H1 (cell line): ENCODE results near the gene DEFB108B. TPM values are rescaled to one million over a fixed set of nuclear protein-coding genes. Genes with fewer than 3 reads are reported as not detected.
"Not testable (repeated sequence)": the region's sequence is repeated elsewhere in the genome, so short reads cannot be mapped to it uniquely, and the experiment has no call there.

Experiments used
- CTCF ChIA-PET: fragments of 300-600 bp; sonication (Branson Sonifier 250); formaldehyde crosslinking; loops from one replicate; lab custom pipeline; 2021; ENCODE audit not compliant: partially characterized antibody; lab: Charles Lee
- POLR2A ChIA-PET: fragments of 300-600 bp; sonication (Branson Sonifier 250); formaldehyde crosslinking; loops from one replicate; lab custom pipeline; 2021; ENCODE audit warnings: inconsistent platforms; ENCODE audit not compliant: partially characterized antibody; lab: Charles Lee
- DNase-seq, 2 experiments: peaks; one replicate each; pipeline versions ENCODE4 v3.0.0 to v3.0.0-alpha.2; 2010 to 2022; ENCODE audit warnings: low spot score in 2 of 2, low read depth in 1 of 2, mixed read lengths in 1 of 2
- FAIRE-seq: peaks from 2 replicates; lab custom pipeline; 2011; peaks lifted over from hg19 to GRCh38; lab: Jason Lieb, UNC
- H2AFZ ChIP-seq: 2 replicates; pipeline ENCODE4 v1.8.1; 2012; ENCODE audit warnings: low read length, inconsistent platforms
- H2AK5ac ChIP-seq: 2 replicates; pipeline ENCODE4 v1.6.1; 2013; ENCODE audit warnings: low read depth, low read length
- H2BK120ac ChIP-seq: replicated peaks from 2 replicates; pipeline ENCODE3; 2013; ENCODE audit warnings: low read depth, low read length, inconsistent platforms
- H2BK12ac ChIP-seq: 2 replicates; pipeline ENCODE4 v1.6.1; 2013; ENCODE audit warnings: low read depth, low read length
- H2BK15ac ChIP-seq: 2 replicates; pipeline ENCODE4 v1.6.1; 2013; ENCODE audit warnings: low read length
- H2BK20ac ChIP-seq: 2 replicates; pipeline ENCODE4 v1.6.1; 2013; ENCODE audit warnings: low read length
- H2BK5ac ChIP-seq: 2 replicates; pipeline ENCODE4 v1.6.1; 2013; ENCODE audit warnings: low read depth, low read length
- H3K14ac ChIP-seq: 2 replicates; pipeline ENCODE4 v1.6.1; 2013; ENCODE audit warnings: inconsistent platforms; ENCODE audit not compliant: insufficient read length
- H3K18ac ChIP-seq: 2 replicates; pipeline ENCODE4 v1.6.1; 2013; ENCODE audit warnings: low read length; ENCODE audit errors: extremely low read depth
- H3K23ac ChIP-seq: 2 replicates; pipeline ENCODE4 v1.6.1; 2013; ENCODE audit warnings: inconsistent platforms; ENCODE audit not compliant: insufficient read length
- H3K23me2 ChIP-seq: 2 replicates; pipeline ENCODE4 v1.6.1; 2013; ENCODE audit warnings: low read depth, low read length
- H3K27ac ChIP-seq: 2 replicates; pipeline ENCODE4 v1.6.1; 2011; ENCODE audit warnings: low read depth, low read length, inconsistent platforms
- H3K27me3 ChIP-seq, 4 experiments: replicated peaks in 1 of 4; 1 replicate in 1 of 4; 2 replicates in 3 of 4; pipeline versions ENCODE4 v1.6.1 to v1.8.1; 2011 to 2013; ENCODE audit warnings: low read length in 3 of 4, mild to moderate bottlenecking in 3 of 4, inconsistent platforms in 2 of 4, mixed read lengths in 2 of 4, moderate library complexity in 1 of 4; ENCODE audit not compliant: control insufficient read depth in 3 of 4, insufficient read depth in 3 of 4; ENCODE audit errors: extremely low read depth in 1 of 4
- H3K36me3 ChIP-seq, 4 experiments: 2 replicates each; pipeline versions ENCODE4 v1.6.1 to v1.8.1; 2011 to 2013; ENCODE audit warnings: mild to moderate bottlenecking in 4 of 4, low read length in 3 of 4, moderate library complexity in 2 of 4, control low read depth in 1 of 4, inconsistent platforms in 1 of 4; ENCODE audit not compliant: insufficient read depth in 4 of 4, control insufficient read depth in 2 of 4
- H3K4ac ChIP-seq: replicated peaks from 2 replicates; pipeline ENCODE3; 2013; ENCODE audit warnings: low read length, low read depth, mixed read lengths, inconsistent platforms; ENCODE audit not compliant: insufficient read length
- H3K4me1 ChIP-seq, 4 experiments: replicated peaks in 1 of 4; 1 replicate in 1 of 4; 2 replicates in 3 of 4; pipeline versions ENCODE4 v1.6.1 to v1.8.1; 2011 to 2013; ENCODE audit warnings: low read length in 3 of 4, inconsistent platforms in 2 of 4, mixed read lengths in 1 of 4; ENCODE audit not compliant: insufficient read depth in 4 of 4, control insufficient read depth in 3 of 4
- H3K4me2 ChIP-seq, 2 experiments: 2 replicates each; pipeline versions ENCODE4 v1.6.1 to v1.8.1; 2011 to 2013; ENCODE audit warnings: low read depth in 2 of 2, low read length in 2 of 2, control low read depth in 1 of 2, inconsistent platforms in 1 of 2, mild to moderate bottlenecking in 1 of 2; ENCODE audit not compliant: insufficient read depth in 1 of 2
- H3K4me3 ChIP-seq, 4 experiments: fragments of 200-600, 300-600 bp in 1 of 4; sonication (generic), shearing (Covaris generic), sonication (Bioruptor Twin) in 1 of 4; 2 replicates each; pipeline versions ENCODE4 v1.5.1 to v1.8.1; 2011 to 2016; ENCODE audit warnings: low read length in 4 of 4, low read depth in 3 of 4, control low read depth in 2 of 4, inconsistent platforms in 2 of 4, mild to moderate bottlenecking in 2 of 4, mixed read lengths in 1 of 4, moderate library complexity in 1 of 4; ENCODE audit not compliant: insufficient read depth in 2 of 4; ENCODE audit errors: extremely low read depth in 1 of 4
- H3K56ac ChIP-seq: replicated peaks from 2 replicates; pipeline ENCODE3; 2013; ENCODE audit warnings: low read depth, mild to moderate bottlenecking, mixed read lengths, low read length, inconsistent platforms; ENCODE audit not compliant: insufficient read length
- H3K79me1 ChIP-seq: 2 replicates; pipeline ENCODE4 v1.6.1; 2013; ENCODE audit warnings: low read depth, low read length, control low read depth
- H3K79me2 ChIP-seq, 2 experiments: 2 replicates each; pipeline versions ENCODE4 v1.6.1 to v1.8.1; 2012 to 2013; ENCODE audit warnings: low read length in 2 of 2, mild to moderate bottlenecking in 2 of 2, inconsistent platforms in 1 of 2; ENCODE audit not compliant: insufficient read depth in 2 of 2, control insufficient read depth in 1 of 2
- H3K9ac ChIP-seq, 4 experiments: replicated peaks in 1 of 4; 1 replicate in 1 of 4; 2 replicates in 3 of 4; pipeline versions ENCODE4 v1.6.1 to v1.8.1; 2011 to 2013; ENCODE audit warnings: low read depth in 3 of 4, low read length in 3 of 4, control low read depth in 2 of 4, mild to moderate bottlenecking in 2 of 4, moderate library complexity in 2 of 4, inconsistent platforms in 1 of 4; ENCODE audit errors: extremely low read depth in 1 of 4
- H3K9me3 ChIP-seq, 2 experiments: 2 replicates each; pipeline versions ENCODE4 v1.6.1 to v1.8.1; 2012 to 2013; ENCODE audit warnings: mild to moderate bottlenecking in 2 of 2, moderate library complexity in 2 of 2, control low read depth in 1 of 2, inconsistent platforms in 1 of 2, low read depth in 1 of 2, low read length in 1 of 2, mixed read lengths in 1 of 2; ENCODE audit not compliant: insufficient read depth in 2 of 2
- H4K20me1 ChIP-seq, 2 experiments: replicated peaks in 1 of 2; 2 replicates each; pipeline versions ENCODE3 to v1.8.1; 2011 to 2013; ENCODE audit warnings: inconsistent platforms in 2 of 2, low read length in 2 of 2, mild to moderate bottlenecking in 1 of 2; ENCODE audit not compliant: insufficient read depth in 2 of 2, control insufficient read depth in 1 of 2
- H4K5ac ChIP-seq: 2 replicates; pipeline ENCODE4 v1.6.1; 2013; ENCODE audit warnings: low read length, low read depth, mixed read lengths, inconsistent platforms; ENCODE audit not compliant: insufficient read length
- H4K8ac ChIP-seq: 2 replicates; pipeline ENCODE4 v1.8.0; 2013; ENCODE audit warnings: mild to moderate bottlenecking, moderate library complexity, low read length, inconsistent platforms; ENCODE audit not compliant: insufficient read depth; ENCODE audit errors: extremely low read depth
- H4K91ac ChIP-seq: replicated peaks from 2 replicates; pipeline ENCODE3; 2013; ENCODE audit warnings: low read length, mixed read lengths, inconsistent platforms; ENCODE audit not compliant: insufficient read length
- MAFK ChIP-seq: IDR thresholded peaks from 2 replicates; pipeline ENCODE4 v1.6.1; 2012; ENCODE audit warnings: low read depth, mild to moderate bottlenecking, improper control_type of control experiment, low read length
- RAD21 ChIP-seq, 2 experiments: IDR thresholded peaks in 1 of 2; conservative IDR thresholded peaks in 1 of 2; 2 replicates each; pipeline ENCODE4 v1.6.1; 2011; ENCODE audit warnings: low read depth in 2 of 2, low read length in 2 of 2, improper control_type of control experiment in 1 of 2, inconsistent platforms in 1 of 2, mild to moderate bottlenecking in 1 of 2, moderate library complexity in 1 of 2
- TEAD4 ChIP-seq: IDR thresholded peaks from 2 replicates; pipeline ENCODE4 v1.6.1; 2012; ENCODE audit warnings: low read depth, low read length, inconsistent platforms, mixed read lengths
- USF2 ChIP-seq: IDR thresholded peaks from 2 replicates; pipeline ENCODE4 v1.6.1; 2011; ENCODE audit warnings: low read length, improper control_type of control experiment
- WGBS, 2 experiments: shearing (Covaris generic) in 1 of 2; methylation state at CpG; one replicate each; pipeline versions ENCODE4 v1.1.6 to v1.1.7; 2013 to 2015; ENCODE audit warnings: low lambda C conversion rate in 2 of 2, mixed read lengths in 2 of 2, inconsistent platforms in 1 of 2, low coverage in 1 of 2, missing lambda C conversion rate in 1 of 2; ENCODE audit not compliant: insufficient replicate concordance in 2 of 2, insufficient coverage in 1 of 2, insufficient read length in 1 of 2; ENCODE audit errors: extremely low coverage in 1 of 2, missing lambda C conversion rate in 1 of 2; 5-methylcytosine and 5-hydroxymethylcytosine counted together
- polyA plus RNA-seq, 7 experiments: library from polyadenylated mRNA; depleted of rRNA in 3 of 7; stranded (reverse) in 5 of 7; unstranded in 2 of 7; fragments of >200 nt in 5 of 7; fragments of 200-250 nt in 2 of 7; gene quantifications; 1 replicate in 5 of 7; 2 replicates in 1 of 7; 4 replicates in 1 of 7; pipeline versions ENCODE4 v1.2.1 to v1.2.3, GENCODE V29; 2011 to 2013; ENCODE audit warnings: missing spikeins in 2 of 7, mixed read lengths in 2 of 7
- total RNA-seq: library from RNA; stranded (reverse); fragmentation: NEBNext Ultra II Directional; extraction: Animal tissue kit (Norgen Biotek cat#: 25700); gene quantifications from 2 replicates; pipeline ENCODE4 v1.2.1, GENCODE V29; 2021
- TF ChIP-seq, protein P1 (sequence below), 3 experiments: IDR thresholded peaks; 1 replicate in 2 of 3; 2 replicates in 1 of 3; pipeline versions ENCODE4 v1.5.1 to v1.6.1; 2011; ENCODE audit warnings: low read length in 3 of 3, mild to moderate bottlenecking in 3 of 3, inconsistent platforms in 2 of 3, low read depth in 1 of 3, moderate library complexity in 1 of 3; ENCODE audit not compliant: insufficient read depth in 1 of 3; ENCODE audit errors: control extremely low read depth in 1 of 3

Gene DEFB108B
- total and polyA plus RNA-seq, 2 of the 8 experiments (the other 6 are each of a cell fraction or from before 2014, with no cell fraction given) = not detected

DNA sequence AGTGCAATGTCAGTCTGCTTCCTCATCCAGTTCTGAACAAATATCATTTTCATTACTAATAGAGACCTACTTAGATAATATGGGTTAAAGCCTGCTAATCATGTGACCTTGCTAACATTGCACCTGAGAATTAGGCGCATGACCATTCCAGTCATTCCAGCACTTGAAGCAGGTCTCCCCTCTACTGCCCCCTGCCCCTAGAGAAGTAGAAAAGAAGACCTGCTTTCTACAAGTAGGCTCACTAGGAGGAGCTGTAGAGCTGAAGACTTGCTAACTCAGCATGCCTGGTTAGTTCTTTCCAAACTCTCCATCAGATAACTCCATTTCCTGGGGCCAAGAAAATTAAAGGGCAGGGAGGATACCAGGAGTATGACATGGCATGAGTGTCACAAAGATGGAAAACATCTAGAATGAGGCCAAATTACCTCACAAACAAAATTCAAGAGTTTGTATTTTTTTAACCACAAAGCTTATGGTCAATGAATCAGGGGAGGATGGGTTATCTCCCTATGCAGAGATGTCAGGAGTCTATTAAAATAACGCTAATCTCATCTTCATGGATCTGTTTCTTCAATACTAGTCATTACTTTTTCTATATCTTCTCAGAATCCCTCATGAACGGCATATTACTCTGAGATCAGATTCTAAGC, 31.1 kb downstream of the DEFB108B start:
- H3K79me2 ChIP-seq, FAIRE-seq, H3K4me2 ChIP-seq, H4K5ac ChIP-seq, H3K9ac ChIP-seq, H3K4ac ChIP-seq, H2BK120ac ChIP-seq, H4K8ac ChIP-seq, H3K14ac ChIP-seq, H4K91ac ChIP-seq, H2BK15ac ChIP-seq, H3K23me2 ChIP-seq, H4K20me1 ChIP-seq, H3K36me3 ChIP-seq, H3K18ac ChIP-seq, H3K79me1 ChIP-seq, H2BK12ac ChIP-seq, H2AFZ ChIP-seq, H3K4me1 ChIP-seq, POLR2A ChIA-PET, H2BK5ac ChIP-seq, H2BK20ac ChIP-seq, H3K23ac ChIP-seq, H3K4me3 ChIP-seq, H3K56ac ChIP-seq, H3K9me3 ChIP-seq, H3K27me3 ChIP-seq, H3K27ac ChIP-seq, H2AK5ac ChIP-seq: not testable (repeated sequence)
- peak in 1 of 2 experiments; percentile 48 for DNase-seq
- WGBS, 2 experiments = 58% methylated on average over 3 of the region's 3 CpGs; no CpG with 5 or more reads in 1 of the 2 experiments
- TF ChIP-seq USF2 (peak; percentile 6; the same call in 1 of the 2 replicates), TEAD4 (0 out of 2 replicates have a peak, but pooled peaks have one; percentile 58), RAD21 (IDR thresholded peaks at IDR 0.05 in 1 of 2, conservative IDR thresholded peaks at IDR 0.05 in 1 of 2; ENCODE audit: low read depth in 2 of 2, low read length in 2 of 2) (peak; percentile 40 to 46; a peak in 3 of 4 replicates), MAFK (peak; percentile 40; the same call in 1 of the 2 replicates)
- TF ChIP-seq, protein P1, sequence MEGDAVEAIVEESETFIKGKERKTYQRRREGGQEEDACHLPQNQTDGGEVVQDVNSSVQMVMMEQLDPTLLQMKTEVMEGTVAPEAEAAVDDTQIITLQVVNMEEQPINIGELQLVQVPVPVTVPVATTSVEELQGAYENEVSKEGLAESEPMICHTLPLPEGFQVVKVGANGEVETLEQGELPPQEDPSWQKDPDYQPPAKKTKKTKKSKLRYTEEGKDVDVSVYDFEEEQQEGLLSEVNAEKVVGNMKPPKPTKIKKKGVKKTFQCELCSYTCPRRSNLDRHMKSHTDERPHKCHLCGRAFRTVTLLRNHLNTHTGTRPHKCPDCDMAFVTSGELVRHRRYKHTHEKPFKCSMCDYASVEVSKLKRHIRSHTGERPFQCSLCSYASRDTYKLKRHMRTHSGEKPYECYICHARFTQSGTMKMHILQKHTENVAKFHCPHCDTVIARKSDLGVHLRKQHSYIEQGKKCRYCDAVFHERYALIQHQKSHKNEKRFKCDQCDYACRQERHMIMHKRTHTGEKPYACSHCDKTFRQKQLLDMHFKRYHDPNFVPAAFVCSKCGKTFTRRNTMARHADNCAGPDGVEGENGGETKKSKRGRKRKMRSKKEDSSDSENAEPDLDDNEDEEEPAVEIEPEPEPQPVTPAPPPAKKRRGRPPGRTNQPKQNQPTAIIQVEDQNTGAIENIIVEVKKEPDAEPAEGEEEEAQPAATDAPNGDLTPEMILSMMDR (IDR thresholded peaks at IDR 0.05; ENCODE audit: control extremely low read depth in 1 of 3, insufficient read depth in 1 of 3, low read depth in 1 of 3, low read length in 3 of 3) = peak in 2 of 3 experiments; percentile 67 to 89; a peak in 3 of 4 replicates
- CTCF ChIA-PET = interaction anchor here (0.6 to 1.4 kb wide), 5 partner anchors 33 to 227 kb away, joined by 3 to 6 read pairs (median 3); no protein-coding TSS in a partner anchor
